ENCODE data around the gene CLN3.
"Not testable (repeated sequence)": the region's sequence is repeated elsewhere in the genome, so short reads cannot be mapped to it uniquely, and the experiment has no call there.

CLN3 gene

GRCh38 chr16:28502290-28502689, 10.4 kb upstream of the CLN3 start:
- H3K9ac ChIP-seq (ENCODE audit: low read depth, low read length) = no peak overlapping the region
- no peaks in the 10 kb centered on the region for H3K36me3 ChIP-seq (ENCODE audit: insufficient read depth, low read length)
- H3K4me1 ChIP-seq (ENCODE audit: insufficient read depth, low read length) = no peaks in the 10 kb centered on the region; the same call in 1 of the 2 replicates
- no peaks in the 10 kb centered on the region for H3K9me3 ChIP-seq (ENCODE audit: control insufficient read depth, insufficient read depth, low read length)

GRCh38 chr16:28501258-28502232, 9.7 kb upstream of the CLN3 start:
- no peaks in the 10 kb centered on the region; the same call in 1 of the 2 replicates for H3K4me1 ChIP-seq (ENCODE audit: insufficient read depth, low read length)
- no peaks in the 10 kb centered on the region for H3K36me3 ChIP-seq (ENCODE audit: insufficient read depth, low read length)
- H3K9ac ChIP-seq (ENCODE audit: low read depth, low read length) = no peak overlapping the region
- no peaks in the 10 kb centered on the region for H3K9me3 ChIP-seq (ENCODE audit: control insufficient read depth, insufficient read depth, low read length)

- H3K36me3 ChIP-seq (ENCODE audit: insufficient read depth, low read length); H3K4me1 ChIP-seq (ENCODE audit: insufficient read depth, low read length); H3K9me3 ChIP-seq (ENCODE audit: control insufficient read depth, insufficient read depth, low read length); H3K9ac ChIP-seq (ENCODE audit: low read depth, low read length): not testable (repeated sequence)
These were observed 8.8 kb upstream of the CLN3 start for GRCh38 chr16:28500476-28501180.

GRCh38 chr16:28499854-28500253, 8.0 kb upstream of the CLN3 start:
- no peaks in the 10 kb centered on the region; the same call in 1 of the 2 replicates for H3K4me1 ChIP-seq (ENCODE audit: insufficient read depth, low read length)
- H3K9ac ChIP-seq (ENCODE audit: low read depth, low read length) = no peak overlapping the region
- H3K36me3 ChIP-seq (ENCODE audit: insufficient read depth, low read length) = no peaks in the 10 kb centered on the region
- no peaks in the 10 kb centered on the region for H3K9me3 ChIP-seq (ENCODE audit: control insufficient read depth, insufficient read depth, low read length)

GRCh38 chr16:28498666-28499381, 7.0 kb upstream of the CLN3 start:
- Histone ChIP-seq H3K4me1 (ENCODE audit: insufficient read depth, low read length) (no peaks in the 10 kb centered on the region; the same call in 1 of the 2 replicates), H3K36me3 (ENCODE audit: insufficient read depth, low read length) (no peaks in the 10 kb centered on the region), H3K9ac (ENCODE audit: low read depth, low read length) (no peak overlapping the region), H3K9me3 (ENCODE audit: control insufficient read depth, insufficient read depth, low read length) (no peaks in the 10 kb centered on the region)

- no peaks in the 10 kb centered on the region for H3K4me1 ChIP-seq (ENCODE audit: insufficient read depth, low read length)
- no peak overlapping the region for H3K9ac ChIP-seq (ENCODE audit: low read depth, low read length)
- H3K36me3 ChIP-seq (ENCODE audit: insufficient read depth, low read length) = no peaks in the 10 kb centered on the region
- H3K9me3 ChIP-seq (ENCODE audit: control insufficient read depth, insufficient read depth, low read length) = no peaks in the 10 kb centered on the region
These were observed 6.2 kb upstream of the CLN3 start for GRCh38 chr16:28497861-28498599.

GRCh38 chr16:28497386-28497785, 5.5 kb upstream of the CLN3 start:
- no peaks in the 10 kb centered on the region for H3K4me1 ChIP-seq (ENCODE audit: insufficient read depth, low read length)
- no peaks in the 10 kb centered on the region for H3K36me3 ChIP-seq (ENCODE audit: insufficient read depth, low read length)
- no peaks in the 10 kb centered on the region for H3K9me3 ChIP-seq (ENCODE audit: control insufficient read depth, insufficient read depth, low read length)
- no peak overlapping the region for H3K9ac ChIP-seq (ENCODE audit: low read depth, low read length)

GRCh38 chr16:28496844-28497243, 5.0 kb upstream of the CLN3 start:
- no peak overlapping the region for H3K9ac ChIP-seq (ENCODE audit: low read depth, low read length)
- no peaks in the 10 kb centered on the region for H3K9me3 ChIP-seq (ENCODE audit: control insufficient read depth, insufficient read depth, low read length)
- no peaks in the 10 kb centered on the region for H3K36me3 ChIP-seq (ENCODE audit: insufficient read depth, low read length)
- no peaks in the 10 kb centered on the region for H3K4me1 ChIP-seq (ENCODE audit: insufficient read depth, low read length)

- Histone ChIP-seq H3K4me1 (ENCODE audit: insufficient read depth, low read length) (no peaks in the 10 kb centered on the region), H3K36me3 (ENCODE audit: insufficient read depth, low read length) (no peaks in the 10 kb centered on the region), H3K9ac (ENCODE audit: low read depth, low read length) (no peak overlapping the region), H3K9me3 (ENCODE audit: control insufficient read depth, insufficient read depth, low read length) (no peaks in the 10 kb centered on the region)
These were observed 4.2 kb upstream of the CLN3 start for GRCh38 chr16:28495795-28496749.

GRCh38 chr16:28495098-28495793, 3.4 kb upstream of the CLN3 start:
- H3K9ac ChIP-seq (ENCODE audit: low read depth, low read length) = no peak overlapping the region
- H3K36me3 ChIP-seq (ENCODE audit: insufficient read depth, low read length) = no peaks in the 10 kb centered on the region
- H3K9me3 ChIP-seq (ENCODE audit: control insufficient read depth, insufficient read depth, low read length) = no peaks in the 10 kb centered on the region
- no peaks in the 10 kb centered on the region for H3K4me1 ChIP-seq (ENCODE audit: insufficient read depth, low read length)

GRCh38 chr16:28494121-28494851, 2.4 kb upstream of the CLN3 start, which contains the start of gene APOBR:
Gene APOBR, plus strand, starts transcription at chr16:28494643. Its CDS starts 39 bp downstream, at chr16:28494682.
- H3K9ac ChIP-seq (ENCODE audit: low read depth, low read length) = no peak within 1 kb of the TSS
- H3K9me3 ChIP-seq (ENCODE audit: control insufficient read depth, insufficient read depth, low read length) = no peaks in the 10 kb centered on the region

GRCh38 chr16:28492511-28492910, 637 bp upstream of the CLN3 start:
- Histone ChIP-seq H3K36me3 (ENCODE audit: insufficient read depth, low read length) (no peaks in the 10 kb centered on the region), H3K9ac (ENCODE audit: low read depth, low read length) (peak overlapping the region; percentile 99), H3K4me1 (ENCODE audit: insufficient read depth, low read length) (no peaks in the 10 kb centered on the region), H3K9me3 (ENCODE audit: control insufficient read depth, insufficient read depth, low read length) (no peaks in the 10 kb centered on the region)

More at GRCh38 chr16:28494121-28494851, 2.4 kb upstream of the CLN3 start, which contains the start of gene APOBR:
- no peaks in the 10 kb centered on the region for H3K36me3 ChIP-seq (ENCODE audit: insufficient read depth, low read length)
- no peaks in the 10 kb centered on the region for H3K4me1 ChIP-seq (ENCODE audit: insufficient read depth, low read length)
